GM10248 (cell line): ENCODE data around the gene PTPRG.

ENCODE experiments used
- CTCF ChIA-PET: fragments of 300-600 bp; sonication (Branson Sonifier 250); formaldehyde crosslinking; extraction: SDS; loops from one replicate; lab custom pipeline; 2021; ENCODE audit warnings: antibody characterized with exemption; lab: Yijun Ruan, JAX
- POLR2A ChIA-PET: fragments of 350-650 bp; sonication (Branson Sonifier 250); formaldehyde crosslinking; extraction: SDS; loops from one replicate; lab custom pipeline; 2020; ENCODE audit warnings: antibody characterized with exemption; lab: Yijun Ruan, JAX
- DNase-seq: peaks from one replicate; pipeline ENCODE4 v3.0.0; 2012; ENCODE audit errors: extremely low spot score
- CTCF ChIP-seq: IDR thresholded peaks from 2 replicates; pipeline ENCODE4 v1.5.1; 2012; ENCODE audit warnings: mild to moderate bottlenecking, low read depth; ENCODE audit errors: extremely low read depth, missing control alignments, control extremely low read depth

Gene PTPRG

DNA sequence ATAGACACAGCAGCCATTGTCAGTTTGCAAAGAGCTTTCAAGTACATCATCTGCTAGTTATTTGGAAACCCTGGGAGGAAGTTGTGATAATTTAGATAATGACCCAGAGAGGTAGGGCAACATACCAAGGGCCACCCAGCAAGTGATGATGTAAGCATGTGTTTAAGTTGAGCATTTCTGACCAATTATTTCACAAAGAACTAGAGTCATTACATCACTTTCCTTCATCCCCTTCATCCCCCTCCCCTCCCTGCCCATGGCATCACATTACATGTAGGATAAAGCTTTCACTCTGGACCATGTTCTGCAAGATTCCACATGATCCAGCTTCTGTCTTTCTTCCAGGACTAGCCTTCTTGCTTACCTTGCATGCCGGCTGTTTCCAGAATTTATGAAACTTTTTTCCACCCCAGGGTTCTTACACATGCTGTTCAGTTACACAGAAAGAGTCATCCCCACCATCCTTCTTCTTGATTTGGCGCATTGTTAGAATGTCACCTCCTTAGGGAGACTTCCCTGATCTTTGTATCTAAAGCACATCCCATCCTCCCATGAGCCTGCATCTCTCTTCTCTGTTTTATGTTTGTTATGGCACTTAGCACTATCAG, 71.3 kb downstream of the PTPRG start:
- no peak for DNase-seq
- POLR2A ChIA-PET: no interaction called here
- CTCF ChIA-PET: interaction anchor here (0.6 kb wide), 1 partner anchor 28 kb away, joined by 3 read pairs; no protein-coding TSS in a partner anchor
- no peak for TF ChIP-seq CTCF

- TF ChIP-seq CTCF: no peak
- ChIA-PET CTCF (interaction anchor here (1.6 kb wide), 1 partner anchor 18 kb away, joined by 3 read pairs; no protein-coding TSS in a partner anchor), POLR2A (no interaction called here)
- DNase-seq: no peak
Observed at GRCh38 chr3:61634678-61635077, 73.3 kb downstream of the PTPRG start.

DNA sequence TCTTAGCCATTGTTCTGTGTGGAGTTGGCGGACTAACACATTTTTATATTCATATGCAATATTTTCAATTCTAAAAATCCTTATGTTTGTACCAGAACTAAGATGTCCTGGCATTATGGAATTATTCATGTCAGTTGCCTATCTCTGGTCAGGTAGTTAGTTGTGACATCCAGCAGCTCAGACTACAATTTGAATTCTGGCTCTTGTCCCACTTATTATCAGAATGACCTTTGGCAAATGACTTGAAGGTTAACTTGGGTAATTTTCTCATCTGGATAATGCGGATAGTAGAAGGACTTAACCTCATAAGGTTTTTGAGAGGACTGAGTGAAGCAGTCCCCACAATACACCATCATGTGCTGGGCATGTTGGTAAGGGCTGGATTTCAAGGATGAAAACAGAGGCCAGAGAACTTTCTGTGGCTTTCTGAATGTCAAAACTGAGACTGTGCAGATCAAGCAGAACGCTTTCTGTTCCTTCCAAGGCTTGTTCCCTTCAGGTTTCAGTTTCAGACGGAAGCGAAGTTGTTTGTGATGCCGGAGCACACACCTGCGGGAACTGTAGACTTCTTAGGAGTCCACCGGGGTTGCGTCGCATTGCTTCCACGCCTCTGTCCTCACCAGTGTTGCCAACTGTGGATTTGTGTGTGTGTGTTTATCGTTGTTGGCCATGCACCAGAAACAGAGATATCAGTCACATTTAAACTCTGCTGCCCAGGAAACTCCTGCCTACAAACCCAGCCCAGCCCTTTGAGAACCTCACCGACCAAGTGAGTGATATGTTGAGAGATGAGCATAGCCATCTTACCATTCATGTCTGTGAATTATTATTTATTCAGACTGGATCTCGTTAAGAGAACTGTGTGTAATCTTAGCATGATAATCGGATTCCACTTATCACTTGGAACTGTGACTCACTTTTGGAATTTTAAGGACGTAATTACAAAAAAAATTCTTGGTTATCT, 76.0 kb downstream of the PTPRG start:
- TF ChIP-seq CTCF: no peak
- POLR2A ChIA-PET: no interaction called here
- peak; percentile 27 for DNase-seq
- CTCF ChIA-PET: no interaction called here

- ChIA-PET CTCF (no interaction called here), POLR2A (no interaction called here)
- no peak for DNase-seq
Observed at GRCh38 chr3:61638741-61639140, 77.4 kb downstream of the PTPRG start.

DNA sequence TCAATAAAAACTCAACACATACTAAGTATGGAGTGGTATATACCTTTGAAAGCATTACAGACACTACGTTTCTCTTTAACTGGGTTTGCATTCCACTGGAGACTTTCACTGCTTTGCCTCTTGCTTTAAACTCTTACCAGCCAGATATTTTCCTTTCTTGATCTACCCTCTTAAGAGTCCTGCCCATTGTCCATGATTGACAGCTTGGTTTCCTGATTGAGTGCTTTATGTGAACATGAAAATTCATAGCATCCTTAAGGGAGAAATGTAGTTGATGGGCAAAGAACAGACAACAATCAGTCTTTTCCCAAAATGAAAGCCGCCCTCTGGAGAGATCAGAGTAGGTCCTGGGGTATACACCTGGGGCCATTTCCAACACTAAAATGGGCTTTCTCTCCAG, 78.6 kb downstream of the PTPRG start:
- ChIA-PET CTCF (no interaction called here), POLR2A (no interaction called here)
- DNase-seq: no peak
- TF ChIP-seq CTCF: no peak

More at GRCh38 chr3:61638741-61639140, 77.4 kb downstream of the PTPRG start:
- no peak for TF ChIP-seq CTCF

GRCh38 chr3:61645148-61645547, 83.8 kb downstream of the PTPRG start:
- ChIA-PET POLR2A (no interaction called here), CTCF (interaction anchor here (1.1 kb wide), 1 partner anchor 13 kb away, joined by 3 read pairs; no protein-coding TSS in a partner anchor)
- DNase-seq: no peak
- TF ChIP-seq CTCF: no peak
